ENCODE data around the gene C5.
"Not testable (repeated sequence)": the region's sequence is repeated elsewhere in the genome, so short reads cannot be mapped to it uniquely, and the experiment has no call there.

C5 gene

GRCh38 chr9:120979797-120980196 is 70.3 kb downstream of the C5 start:
- no peak for DNase-seq (ENCODE audit: low read depth in 3 of 3)

GRCh38 chr9:120978987-120979386 is 71.1 kb downstream of the C5 start:
- no peak for DNase-seq (ENCODE audit: low read depth in 3 of 3)

GRCh38 chr9:120977321-120977720 is 72.8 kb downstream of the C5 start:
- DNase-seq (ENCODE audit: low read depth in 3 of 3), result no peak

GRCh38 chr9:120974921-120975320 is 75.2 kb downstream of the C5 start:
- no peak for DNase-seq (ENCODE audit: low read depth in 3 of 3)

GRCh38 chr9:120974181-120974580 is 75.9 kb downstream of the C5 start:
- no peak for DNase-seq (ENCODE audit: low read depth in 3 of 3)

- DNase-seq (ENCODE audit: low read depth in 3 of 3), result no peak
Observed at GRCh38 chr9:120971938-120972337, 78.1 kb downstream of the C5 start.

- not testable (repeated sequence) for DNase-seq (ENCODE audit: low read depth in 3 of 3)
Observed at GRCh38 chr9:120971471-120971870, 78.6 kb downstream of the C5 start.

- no peak for DNase-seq (ENCODE audit: low read depth in 3 of 3)
Observed at GRCh38 chr9:120970244-120970643, 79.8 kb downstream of the C5 start.

GRCh38 chr9:120966013-120966369 is 84.1 kb downstream of the C5 start:
- no peak for DNase-seq (ENCODE audit: low read depth in 3 of 3)

GRCh38 chr9:120965344-120966012 is 84.6 kb downstream of the C5 start:
- no peak for DNase-seq (ENCODE audit: low read depth in 3 of 3)

- DNase-seq (ENCODE audit: low read depth in 3 of 3), result no peak
Observed at GRCh38 chr9:120961936-120962335, 88.1 kb downstream of the C5 start.

GRCh38 chr9:120960001-120960400 is 90.1 kb downstream of the C5 start:
- no peak for DNase-seq (ENCODE audit: low read depth in 3 of 3)

- DNase-seq (ENCODE audit: low read depth in 3 of 3), result no peak
Observed at GRCh38 chr9:120956862-120957261, 93.2 kb downstream of the C5 start.

GRCh38 chr9:120951960-120952618 is 98.0 kb downstream of the C5 start:
- no peak for DNase-seq (ENCODE audit: low read depth in 3 of 3)

GRCh38 chr9:120950421-120951388 is 99.4 kb downstream of the C5 start:
- no peak for DNase-seq (ENCODE audit: low read depth in 3 of 3)

GRCh38 chr9:120949290-120949689 is 100.8 kb downstream of the C5 start:
- DNase-seq (ENCODE audit: low read depth in 3 of 3), result no peak

- DNase-seq (ENCODE audit: low read depth in 3 of 3), result no peak
Observed at GRCh38 chr9:120948824-120949223, 101.3 kb downstream of the C5 start.

GRCh38 chr9:120947222-120947621 is 102.9 kb downstream of the C5 start:
- no peak for DNase-seq (ENCODE audit: low read depth in 3 of 3)

GRCh38 chr9:120946259-120946658 is 103.8 kb downstream of the C5 start:
- no peak for DNase-seq (ENCODE audit: low read depth in 3 of 3)

- DNase-seq (ENCODE audit: low read depth in 3 of 3), result no peak
Observed at GRCh38 chr9:120944948-120945347, 105.1 kb downstream of the C5 start.

GRCh38 chr9:120944434-120944843 is 105.6 kb downstream of the C5 start:
- no peak for DNase-seq (ENCODE audit: low read depth in 3 of 3)

- DNase-seq (ENCODE audit: low read depth in 3 of 3), result no peak
Observed at GRCh38 chr9:120942186-120943001, 107.7 kb downstream of the C5 start.

All from stimulated activated CD4-positive, alpha-beta T cell treated with anti-CD3 and anti-CD28 coated beads, TNF-alpha, amount 100 ng/mL, for 48 hours (primary cell).